DND-41 (cell line): ENCODE data around the gene SH3RF3.

Source experiments
- ATAC-seq: fragments of 200-7000 bp; cut with Tn5 transposase; 3 replicates; pipeline ENCODE4 v1.9.1; 2021; ENCODE audit warnings: low read depth; ENCODE audit not compliant: insufficient read depth
- DNase-seq: peaks from one replicate; pipeline ENCODE4 v3.0.0-alpha.2; 2020
- H2AFZ ChIP-seq: 2 replicates; pipeline ENCODE4 v1.6.0; 2012; ENCODE audit warnings: low read depth, low read length
- H3K27ac ChIP-seq: 2 replicates; pipeline ENCODE4 v1.5.1; 2012; ENCODE audit warnings: low read length, inconsistent platforms
- H3K27me3 ChIP-seq: fragments of 200-600 bp; sonication (generic); 2 replicates; pipeline ENCODE4 v1.6.0; 2012; ENCODE audit warnings: low read length, mild to moderate bottlenecking, inconsistent platforms; ENCODE audit not compliant: insufficient read depth, poor library complexity
- H3K36me3 ChIP-seq: 2 replicates; pipeline ENCODE4 v1.5.1; 2012; ENCODE audit warnings: low read length, inconsistent platforms; ENCODE audit not compliant: insufficient read depth
- H3K4me1 ChIP-seq: 2 replicates; pipeline ENCODE4 v1.5.1; 2012; ENCODE audit warnings: mild to moderate bottlenecking, low read length; ENCODE audit not compliant: insufficient read depth
- H3K4me2 ChIP-seq: 2 replicates; pipeline ENCODE4 v1.6.0; 2012; ENCODE audit warnings: mild to moderate bottlenecking, moderate library complexity, low read length, inconsistent platforms; ENCODE audit not compliant: insufficient read depth
- H3K4me3 ChIP-seq, 2 experiments: fragments of 200-600 bp in 1 of 2; shearing (Covaris generic) in 1 of 2; 2 replicates each; pipeline ENCODE4 v1.5.1; 2012 to 2016; ENCODE audit warnings: inconsistent platforms in 2 of 2, low read length in 2 of 2, mild to moderate bottlenecking in 2 of 2, low read depth in 1 of 2, moderate library complexity in 1 of 2
- H3K79me2 ChIP-seq: 2 replicates; pipeline ENCODE4 v1.6.0; 2012; ENCODE audit warnings: low read length, inconsistent platforms; ENCODE audit not compliant: insufficient read depth
- H3K9ac ChIP-seq: 2 replicates; pipeline ENCODE4 v1.6.0; 2012; ENCODE audit warnings: low read depth, mild to moderate bottlenecking, inconsistent platforms, low read length, moderate library complexity
- H3K9me3 ChIP-seq: 2 replicates; pipeline ENCODE4 v1.5.1; 2012; ENCODE audit warnings: low read length, moderate library complexity, mild to moderate bottlenecking, inconsistent platforms; ENCODE audit not compliant: insufficient read depth, severe bottlenecking
- H4K20me1 ChIP-seq: 2 replicates; pipeline ENCODE4 v1.6.0; 2012; ENCODE audit warnings: low read length; ENCODE audit not compliant: insufficient read depth
- CTCF ChIP-seq: IDR thresholded peaks from 2 replicates; pipeline ENCODE4 v1.5.1; 2012; ENCODE audit warnings: borderline replicate concordance, low read length, moderate library complexity, mild to moderate bottlenecking; ENCODE audit not compliant: poor library complexity, severe bottlenecking; ENCODE audit errors: extremely low read depth
- EZH2 ChIP-seq: IDR thresholded peaks from 3 replicates; pipeline ENCODE4 v1.6.1; 2012; ENCODE audit warnings: borderline replicate concordance, low read depth, mild to moderate bottlenecking, moderate library complexity, low read length, inconsistent platforms; ENCODE audit not compliant: severe bottlenecking

Gene SH3RF3

GRCh38 chr2:109248590-109248989, 119.6 kb downstream of the SH3RF3 start:
- Histone ChIP-seq H3K36me3 (no peaks in the 10 kb centered on the region), H3K9ac (no peak overlapping the region), H3K4me2 (no peak overlapping the region), H3K4me3 (no peak overlapping the region), H3K4me1 (no peaks in the 10 kb centered on the region), H3K79me2 (no peaks in the 10 kb centered on the region), H3K27ac (no peak overlapping the region), H3K9me3 (no peaks in the 10 kb centered on the region), H3K27me3 (peaks cover 26% of the 10 kb centered on the region), H2AFZ (no peak overlapping the region), H4K20me1 (0 out of 2 replicates have a peak, but pooled peaks cover 8% of the 10 kb centered on the region)
- TF ChIP-seq EZH2 (no peak), CTCF (no peak)
- ATAC-seq = no peak
- no peak for DNase-seq

- no peak overlapping the region for H3K27ac ChIP-seq
- no peak for ATAC-seq
- no peak overlapping the region for H3K4me2 ChIP-seq
These were observed 124.2 kb downstream of the SH3RF3 start for GRCh38 chr2:109253217-109253616.

GRCh38 chr2:109254174-109254904, 125.3 kb downstream of the SH3RF3 start:
- DNase-seq (no peak), ATAC-seq (no peak)
- no peak for TF ChIP-seq EZH2
- TF ChIP-seq CTCF = no peak
- no peaks in the 10 kb centered on the region for H3K36me3 ChIP-seq
- no peaks in the 10 kb centered on the region for H3K4me1 ChIP-seq
- H3K4me2 ChIP-seq = no peak overlapping the region
- peaks cover 16% of the 10 kb centered on the region for H4K20me1 ChIP-seq
- no peaks in the 10 kb centered on the region for H3K9me3 ChIP-seq
- H3K27me3 ChIP-seq = peaks cover 29% of the 10 kb centered on the region
- H2AFZ ChIP-seq = no peak overlapping the region
- no peak overlapping the region for H3K27ac ChIP-seq
- no peaks in the 10 kb centered on the region for H3K79me2 ChIP-seq
- no peak overlapping the region for H3K4me3 ChIP-seq
- no peak overlapping the region for H3K9ac ChIP-seq

More at GRCh38 chr2:109253217-109253616, 124.2 kb downstream of the SH3RF3 start:
- Histone ChIP-seq H3K36me3 (no peaks in the 10 kb centered on the region), H3K4me3 (no peak overlapping the region), H4K20me1 (peaks cover 5% of the 10 kb centered on the region; the same call in 1 of the 2 replicates), H3K79me2 (no peaks in the 10 kb centered on the region), H3K9me3 (no peaks in the 10 kb centered on the region), H3K27me3 (peaks cover 29% of the 10 kb centered on the region), H2AFZ (no peak overlapping the region), H3K9ac (no peak overlapping the region), H3K4me1 (no peaks in the 10 kb centered on the region)
- DNase-seq = no peak
- no peak for TF ChIP-seq EZH2
- no peak for TF ChIP-seq CTCF
